ENCODE measurements around the gene PDE3A.

PDE3A gene

DNA sequence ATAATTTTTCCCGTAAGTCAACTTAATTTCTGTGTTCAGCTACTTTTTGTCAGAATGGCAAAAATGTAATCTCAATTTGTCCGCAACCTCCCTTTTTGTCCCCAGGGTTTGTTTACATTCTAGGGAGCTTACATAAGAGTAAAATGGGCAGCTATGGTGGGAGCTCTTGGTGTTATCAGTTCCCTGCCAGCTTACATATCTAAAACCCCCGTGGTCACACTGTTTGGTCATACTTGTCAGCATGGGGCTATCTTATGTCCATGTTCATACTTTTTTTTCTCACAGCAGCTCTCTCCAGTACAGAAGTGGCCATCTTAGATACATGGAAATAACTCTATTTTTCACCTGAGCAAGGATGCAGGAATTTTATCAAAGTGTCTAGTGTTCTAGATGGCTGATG, 343.5 kb downstream of the PDE3A start:
- DNase-seq (ENCODE audit: low spot score), result no peak

DNA sequence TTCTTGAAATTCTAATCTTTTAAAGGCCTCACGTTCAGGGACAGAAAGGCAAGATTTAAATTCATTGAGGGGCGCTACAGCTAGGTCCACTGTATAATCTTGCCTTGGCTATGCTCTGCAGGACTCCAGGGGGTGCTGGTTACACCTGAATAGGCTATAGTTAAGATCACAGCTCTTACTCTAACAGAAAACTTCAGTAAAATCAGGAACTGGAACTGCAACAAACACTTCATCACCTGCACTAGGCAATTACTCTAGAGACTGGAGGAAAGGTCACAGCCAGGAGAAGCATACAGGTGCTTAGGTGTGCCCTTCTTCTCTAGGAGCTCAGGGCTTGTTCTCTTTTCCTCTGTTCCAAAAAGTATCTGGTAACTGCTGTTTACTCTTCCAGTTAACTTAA, 347.7 kb downstream of the PDE3A start:
- DNase-seq (ENCODE audit: low spot score), result no peak

DNA sequence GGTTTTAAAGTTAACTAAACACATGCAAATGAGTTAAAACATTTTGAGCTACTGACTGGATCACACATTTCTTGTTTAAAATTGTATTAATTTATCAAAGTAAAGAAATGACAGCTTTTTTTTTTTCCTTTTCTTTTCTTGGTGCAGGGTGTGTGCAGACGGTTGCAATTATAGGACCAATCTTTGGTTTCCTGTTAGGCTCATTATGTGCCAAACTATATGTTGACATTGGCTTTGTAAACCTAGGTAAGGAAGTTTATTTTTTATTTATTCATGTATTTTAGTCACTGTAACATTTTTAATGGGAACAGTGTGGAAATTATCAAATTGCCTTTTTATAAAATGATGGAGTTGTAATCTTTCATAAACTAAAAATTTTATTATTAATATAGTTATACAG, 348.6 kb downstream of the PDE3A start:
- no peak for DNase-seq (ENCODE audit: low spot score)

DNA sequence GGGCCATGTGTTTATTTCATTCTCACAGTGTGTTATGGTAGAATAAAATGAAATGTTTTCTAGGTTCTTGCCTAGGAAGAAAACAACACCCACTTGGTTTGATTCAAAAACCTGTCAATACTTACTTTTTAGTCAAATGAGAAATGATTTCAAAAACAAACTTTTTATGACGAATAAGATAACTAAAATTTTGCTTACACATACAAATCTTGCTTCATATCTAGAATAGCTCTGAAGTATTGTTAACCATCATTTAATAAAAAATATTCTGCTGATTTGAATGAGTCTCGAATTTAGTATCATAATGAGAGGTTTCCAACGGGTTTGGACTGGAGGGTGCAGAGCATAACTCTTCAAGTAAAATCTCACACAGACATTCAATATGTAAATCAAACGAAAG, 350.0 kb downstream of the PDE3A start:
- DNase-seq (ENCODE audit: low spot score), result no peak

DNA sequence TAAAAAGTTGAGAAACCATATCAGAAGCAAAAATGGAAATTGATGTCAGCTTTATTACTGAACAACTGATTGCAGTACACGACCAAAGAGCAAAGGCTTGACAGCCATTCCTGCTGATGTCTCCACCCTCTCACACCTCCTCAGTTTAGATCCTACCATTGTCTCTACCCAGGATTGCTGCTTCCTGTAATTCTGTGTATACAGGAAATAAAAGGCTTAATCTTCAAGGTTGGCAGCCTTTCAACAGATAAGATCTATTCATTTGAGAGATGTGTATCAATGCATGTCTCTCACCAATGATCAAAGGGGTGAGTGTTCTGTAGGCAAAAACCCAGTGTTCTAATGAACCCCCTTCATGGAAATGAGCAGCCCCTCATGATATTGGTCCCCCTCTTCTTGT, 353.8 kb downstream of the PDE3A start:
- no peak for DNase-seq (ENCODE audit: low spot score)

DNA sequence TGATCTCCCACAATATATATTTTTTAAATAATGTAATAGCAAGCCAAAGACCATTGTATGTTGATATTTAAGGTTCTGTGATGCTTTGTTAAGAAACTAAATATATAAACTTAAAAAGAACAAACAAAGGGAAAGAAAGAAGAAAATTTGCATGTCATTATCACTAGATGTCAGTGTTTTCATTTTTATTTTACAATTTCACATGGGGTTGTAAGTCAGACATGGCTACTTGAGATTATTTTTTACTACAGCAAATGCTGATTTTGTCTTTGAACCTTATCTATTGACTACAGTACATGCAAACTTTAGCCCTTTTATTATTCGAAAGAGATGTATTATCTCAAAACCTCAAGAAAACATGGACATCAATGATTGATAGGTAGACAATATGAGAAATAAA, 362.9 kb downstream of the PDE3A start:
- DNase-seq (ENCODE audit: low spot score), result no peak
